HG03457 (cell line): ENCODE results near the gene GALR3.
"Not testable (repeated sequence)": the region's sequence is repeated elsewhere in the genome, so short reads cannot be mapped to it uniquely, and the experiment has no call there.

Experiments
- ATAC-seq: cut with Tn5 transposase; IDR thresholded peaks from one replicate; pipeline ENCODE4 v1.9.1; 2021; ENCODE audit warnings: moderate number of reproducible peaks; ENCODE audit not compliant: unreplicated experiment

GALR3 gene, protein sequence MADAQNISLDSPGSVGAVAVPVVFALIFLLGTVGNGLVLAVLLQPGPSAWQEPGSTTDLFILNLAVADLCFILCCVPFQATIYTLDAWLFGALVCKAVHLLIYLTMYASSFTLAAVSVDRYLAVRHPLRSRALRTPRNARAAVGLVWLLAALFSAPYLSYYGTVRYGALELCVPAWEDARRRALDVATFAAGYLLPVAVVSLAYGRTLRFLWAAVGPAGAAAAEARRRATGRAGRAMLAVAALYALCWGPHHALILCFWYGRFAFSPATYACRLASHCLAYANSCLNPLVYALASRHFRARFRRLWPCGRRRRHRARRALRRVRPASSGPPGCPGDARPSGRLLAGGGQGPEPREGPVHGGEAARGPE

DNA sequence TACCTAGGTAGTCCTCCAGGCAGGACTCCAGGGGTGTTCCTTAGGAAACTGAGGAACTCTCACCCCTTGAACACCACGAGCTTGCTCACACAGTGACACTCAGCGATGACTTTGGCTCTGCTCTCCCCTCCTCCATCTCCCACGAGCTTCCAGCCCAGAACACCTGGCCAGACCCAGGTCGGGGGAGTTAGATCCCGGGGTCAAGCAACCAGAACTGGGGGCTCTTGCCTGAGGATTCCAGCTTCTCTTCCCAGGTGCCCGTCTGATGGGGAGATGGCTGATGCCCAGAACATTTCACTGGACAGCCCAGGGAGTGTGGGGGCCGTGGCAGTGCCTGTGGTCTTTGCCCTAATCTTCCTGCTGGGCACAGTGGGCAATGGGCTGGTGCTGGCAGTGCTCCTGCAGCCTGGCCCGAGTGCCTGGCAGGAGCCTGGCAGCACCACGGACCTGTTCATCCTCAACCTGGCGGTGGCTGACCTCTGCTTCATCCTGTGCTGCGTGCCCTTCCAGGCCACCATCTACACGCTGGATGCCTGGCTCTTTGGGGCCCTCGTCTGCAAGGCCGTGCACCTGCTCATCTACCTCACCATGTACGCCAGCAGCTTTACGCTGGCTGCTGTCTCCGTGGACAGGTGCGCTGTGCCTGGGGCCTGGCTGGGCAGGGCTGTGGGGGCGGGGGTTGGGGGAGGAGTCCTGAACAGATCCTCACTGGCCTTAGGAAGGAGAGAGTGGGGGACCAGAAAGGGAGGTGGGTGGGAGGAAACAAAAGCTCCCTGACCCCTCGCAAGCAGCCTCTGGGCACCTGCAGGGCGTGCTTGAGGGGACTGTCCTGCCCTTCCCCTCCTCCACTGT is at the start of gene GALR3:
TSS of gene GALR3 (plus strand) at position 249 of the 852 bp plus-strand sequence. CDS start at position 274, 25 bp downstream.
- ATAC-seq: no peak

DNA sequence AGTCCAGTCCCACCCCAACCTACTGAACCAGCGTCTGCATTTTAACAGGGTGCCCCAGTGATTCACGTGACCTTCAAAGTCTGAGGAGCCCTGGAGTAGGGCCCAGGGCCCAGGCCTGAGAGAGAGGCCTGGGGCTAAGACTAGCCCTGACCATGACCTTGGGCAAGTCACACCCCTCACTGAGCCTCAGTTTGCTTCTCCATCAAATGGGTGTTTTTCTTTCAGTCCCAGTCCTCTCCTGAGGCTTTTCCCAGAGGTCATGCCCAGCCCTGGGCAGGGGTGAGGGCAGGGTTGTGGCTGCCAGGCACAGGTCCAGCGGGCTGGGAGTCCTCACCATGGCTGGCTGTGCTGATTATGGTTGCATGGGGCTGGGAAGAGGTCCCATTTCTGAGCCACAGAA is 48.5 kb upstream of the GALR3 start:
- ATAC-seq: no peak

DNA sequence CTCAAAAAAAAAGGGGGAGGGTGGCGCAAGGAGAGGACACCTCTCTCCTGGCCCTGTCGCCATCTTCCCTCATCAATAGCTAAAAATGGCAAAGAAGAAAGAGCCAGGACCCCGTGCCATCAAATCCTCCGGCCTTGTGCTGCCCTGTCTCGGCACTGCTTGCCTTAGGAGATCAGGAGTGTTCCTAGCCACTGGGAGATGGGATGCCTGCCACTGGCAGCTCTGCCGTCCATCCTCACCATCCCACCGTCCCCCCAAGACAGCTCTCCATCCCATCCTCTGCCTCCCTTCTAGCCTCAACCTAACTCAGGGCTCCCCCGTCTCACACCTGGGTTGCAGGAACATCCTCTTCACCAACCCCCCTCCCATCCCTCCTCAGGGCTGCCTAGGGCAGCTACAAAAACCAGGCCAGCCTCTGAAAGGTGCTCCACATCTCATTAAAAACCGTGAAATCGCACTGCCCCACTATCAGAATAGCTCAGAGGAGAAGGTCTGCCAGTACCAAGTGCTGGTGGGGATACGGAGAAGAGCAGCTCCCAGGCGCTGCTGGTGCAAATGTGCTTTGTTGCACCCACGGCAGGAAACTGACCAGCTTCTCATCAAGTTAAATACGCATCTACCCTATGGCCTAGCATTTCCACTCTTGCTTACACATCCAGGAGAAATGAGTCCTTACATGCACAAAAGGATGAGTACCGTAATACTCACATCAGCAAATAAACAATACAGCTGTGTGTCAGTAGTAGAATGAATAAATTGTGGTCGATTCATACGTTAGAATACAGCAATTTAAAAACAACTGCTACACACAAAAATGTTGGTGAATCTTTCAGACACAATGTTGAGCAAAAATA is 47.2 kb upstream of the GALR3 start:
- ATAC-seq: no peak

DNA sequence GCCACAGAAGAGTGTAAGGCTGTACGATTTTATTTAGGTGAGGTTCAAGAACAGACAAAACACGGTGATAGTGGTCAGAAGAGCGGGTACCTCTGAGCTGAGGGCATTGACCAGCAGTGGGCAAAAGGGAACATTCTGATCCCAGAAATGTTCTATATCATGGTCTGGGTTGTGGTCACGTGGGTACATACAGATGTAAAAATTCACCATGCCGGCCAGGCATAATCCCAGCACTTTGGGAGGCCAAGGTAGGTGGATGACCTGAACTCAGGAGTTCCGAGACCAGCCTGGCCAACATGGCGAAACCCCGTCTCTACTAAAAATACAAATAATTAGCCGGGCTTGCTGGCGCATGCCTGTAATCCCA is 46.6 kb upstream of the GALR3 start:
- ATAC-seq: no peak

DNA sequence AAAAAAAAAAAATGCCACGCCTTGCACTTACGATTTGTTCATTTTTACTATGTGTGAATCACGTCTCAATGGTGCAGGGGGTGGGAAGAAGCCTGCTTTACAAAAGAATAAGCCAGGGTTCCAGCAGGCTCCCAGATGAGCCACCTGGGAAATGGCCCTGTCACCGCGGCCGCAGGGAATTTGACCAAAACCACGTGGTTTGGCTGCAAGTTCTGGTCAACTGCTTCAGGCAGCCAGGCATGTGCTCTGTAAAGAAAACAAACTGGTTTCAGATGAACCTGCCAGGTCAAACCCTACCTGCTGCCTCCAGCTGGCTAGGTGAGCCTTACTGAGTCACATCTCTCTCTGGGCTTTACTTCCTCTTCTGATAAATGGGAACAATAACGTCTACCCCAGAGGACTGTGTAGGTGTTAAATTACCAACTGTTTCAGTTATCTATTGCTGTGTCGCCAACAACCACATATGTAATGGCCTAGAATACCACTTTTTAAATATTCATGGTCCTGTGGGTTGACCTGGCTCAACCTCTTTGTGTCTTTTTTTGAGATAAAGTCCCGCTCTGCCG is 46.0 kb upstream of the GALR3 start:
- no peak for ATAC-seq

DNA sequence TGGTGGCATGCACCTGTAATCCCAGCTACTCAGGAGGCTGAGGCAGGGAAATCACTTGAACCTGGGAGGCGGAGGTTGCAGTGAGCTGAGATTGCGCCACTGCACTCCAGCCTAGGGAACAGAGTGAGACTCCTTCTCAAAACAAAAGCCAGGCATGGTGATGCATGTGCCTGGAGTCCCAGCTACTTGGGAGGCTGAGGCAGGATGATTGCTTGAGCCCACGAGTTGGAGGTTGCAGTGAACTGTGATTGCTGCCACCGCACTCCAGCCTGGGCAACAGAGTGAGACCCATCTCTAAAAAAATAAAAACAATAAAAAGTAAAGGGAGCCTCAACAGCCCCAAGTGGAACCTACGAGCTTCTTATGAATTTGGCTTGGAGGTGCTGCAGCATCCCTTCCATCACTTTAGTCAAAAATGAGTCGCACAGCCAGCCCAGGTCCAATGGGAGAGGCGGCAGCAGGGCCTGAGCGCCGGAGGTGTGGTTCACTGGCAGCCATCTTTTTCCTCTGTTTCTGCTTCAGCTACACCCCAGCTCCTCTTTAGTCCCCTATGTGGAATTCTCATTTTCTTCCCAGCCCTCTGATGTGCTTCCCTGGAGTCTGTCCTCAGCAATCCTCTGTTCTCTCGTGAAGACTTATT is 44.7 kb upstream of the GALR3 start:
- no peak for ATAC-seq

DNA sequence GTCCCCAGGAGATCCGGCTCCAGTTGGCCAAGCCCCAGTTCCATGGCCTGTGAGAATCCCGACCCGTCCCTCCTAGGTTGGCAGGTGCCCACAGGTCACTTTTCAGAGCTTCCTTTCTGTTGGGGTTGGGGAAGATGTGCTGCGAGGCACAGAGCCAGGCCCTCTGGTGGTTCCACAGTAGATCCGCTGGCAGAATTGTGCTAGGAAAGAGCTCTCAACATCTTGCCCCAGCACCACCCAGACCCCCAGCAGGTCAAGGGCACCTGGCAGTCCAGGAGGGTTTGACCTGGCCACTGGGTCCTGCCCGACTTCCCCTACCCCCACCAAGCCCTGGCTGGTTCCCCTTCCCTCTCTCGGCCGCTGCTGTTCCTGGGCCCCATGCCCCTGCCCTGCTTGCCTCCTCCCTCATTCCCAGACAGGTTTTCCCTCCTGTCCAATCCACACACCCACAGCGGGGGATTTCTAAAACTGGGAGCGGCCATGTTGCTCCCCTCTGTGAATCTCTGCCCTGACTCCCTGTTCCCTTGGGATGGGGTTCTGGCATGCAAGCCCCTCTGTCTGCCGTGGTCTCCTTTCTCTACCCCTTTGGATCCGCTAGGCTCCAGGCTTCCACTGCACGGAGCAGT is 41.6 kb upstream of the GALR3 start:
- ATAC-seq: no peak

DNA sequence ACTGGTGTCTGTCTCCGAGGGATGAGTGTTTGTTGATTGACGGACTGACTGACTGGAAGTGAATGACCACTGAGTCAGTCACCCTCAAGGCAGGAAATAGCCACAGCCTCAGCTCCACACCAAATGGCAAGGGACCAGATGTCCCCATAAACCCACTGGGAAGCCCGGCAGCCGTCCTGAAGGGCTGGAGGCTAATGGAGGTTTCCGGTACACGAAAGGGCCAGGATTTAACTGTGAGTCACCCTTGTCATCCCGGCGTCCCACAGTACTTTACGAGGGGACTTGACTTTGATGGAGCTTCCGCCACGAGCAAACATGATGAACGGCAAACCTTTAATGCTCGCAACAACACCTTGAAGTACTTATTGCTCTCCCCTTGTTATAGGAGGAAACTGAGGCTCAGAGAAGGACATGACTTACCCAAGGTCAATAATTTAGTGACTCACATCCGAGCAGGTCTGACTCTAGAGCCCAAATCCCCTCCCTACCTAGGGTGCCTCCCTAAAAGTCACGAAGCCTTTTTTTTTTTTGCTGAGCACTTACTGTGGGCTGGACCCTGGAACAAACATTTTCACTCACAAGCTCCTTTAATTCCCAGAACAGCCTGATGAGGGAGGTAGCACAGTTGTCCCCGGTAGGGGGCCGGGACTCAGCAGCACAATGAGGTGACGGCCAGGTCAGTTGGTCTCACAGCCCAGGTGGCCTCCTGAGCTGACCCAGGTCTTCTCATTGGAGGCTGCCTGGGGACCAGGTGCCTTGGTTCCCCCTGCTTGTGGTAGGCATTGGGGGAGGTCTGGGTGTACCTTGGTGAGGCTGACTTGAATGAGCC is 40.6 kb upstream of the GALR3 start:
- no peak for ATAC-seq

DNA sequence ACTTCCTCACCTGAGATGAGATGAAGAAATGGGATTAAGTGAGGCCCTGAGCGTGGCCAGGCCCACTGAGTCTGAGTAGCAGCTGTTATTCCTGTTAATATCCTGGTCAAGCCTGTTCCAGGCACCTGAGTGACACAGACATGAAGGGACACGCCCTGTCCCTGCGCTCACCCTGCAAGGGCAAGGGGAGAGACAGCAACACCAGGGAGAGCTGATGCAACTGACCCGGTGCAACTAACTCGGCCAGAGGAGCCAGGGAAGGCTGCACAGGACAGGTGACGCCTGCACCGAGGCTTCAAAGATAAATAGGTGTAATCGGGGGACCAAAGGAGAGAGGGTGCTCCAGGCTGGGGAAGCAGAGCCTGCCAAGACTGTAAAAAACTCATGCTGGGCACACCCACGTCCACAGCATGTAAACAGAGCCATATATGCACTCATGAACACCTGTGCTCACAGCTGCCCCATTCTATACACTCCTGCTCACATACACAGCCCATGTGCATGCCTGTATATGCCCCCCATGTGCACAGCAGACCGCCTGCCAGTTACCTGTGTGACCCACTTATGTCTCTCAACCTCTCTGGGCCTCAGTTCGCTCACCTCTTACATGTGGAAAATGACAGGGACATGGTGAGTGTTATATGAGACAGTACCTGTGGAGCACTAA is 38.2 kb upstream of the GALR3 start:
- ATAC-seq: no peak

DNA sequence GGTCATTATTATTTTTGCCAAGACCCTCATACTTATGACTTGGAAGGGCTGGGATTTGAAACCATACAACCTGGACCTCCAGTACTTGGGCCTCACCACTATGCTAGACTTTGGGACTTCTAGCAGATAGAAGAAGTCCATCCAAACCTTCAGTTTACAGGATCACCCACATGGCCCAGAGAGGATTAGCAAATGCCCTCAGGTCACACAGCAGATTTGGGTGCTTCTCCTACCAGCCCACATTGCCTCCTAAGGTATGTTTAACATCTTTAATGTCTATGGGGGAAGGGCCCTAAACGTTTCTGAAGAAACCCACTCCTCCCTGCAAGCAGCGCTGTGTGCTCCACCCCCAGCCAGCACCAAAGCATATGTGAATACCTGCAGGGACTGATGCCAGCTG is 32.9 kb upstream of the GALR3 start:
- ATAC-seq: no peak

DNA sequence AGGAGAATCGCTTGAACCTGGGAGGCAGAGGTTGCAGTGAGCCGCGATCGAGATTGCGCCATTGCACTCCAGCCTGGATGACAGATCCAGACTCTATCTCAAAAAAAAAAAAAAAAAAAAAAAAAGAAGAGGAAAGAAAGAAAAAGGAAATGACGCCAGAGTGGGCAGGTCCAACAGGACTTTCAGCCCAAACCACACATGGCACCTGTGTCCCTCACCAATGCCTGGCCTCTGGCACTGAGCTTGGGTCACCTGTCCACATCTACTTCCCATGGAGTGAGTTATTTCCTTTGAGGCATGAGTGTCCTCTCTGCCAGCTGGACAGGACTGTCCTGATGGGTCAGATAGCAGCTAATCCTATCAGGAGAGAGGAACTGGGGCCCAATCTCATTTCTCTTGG is 30.7 kb upstream of the GALR3 start:
- no peak for ATAC-seq

DNA sequence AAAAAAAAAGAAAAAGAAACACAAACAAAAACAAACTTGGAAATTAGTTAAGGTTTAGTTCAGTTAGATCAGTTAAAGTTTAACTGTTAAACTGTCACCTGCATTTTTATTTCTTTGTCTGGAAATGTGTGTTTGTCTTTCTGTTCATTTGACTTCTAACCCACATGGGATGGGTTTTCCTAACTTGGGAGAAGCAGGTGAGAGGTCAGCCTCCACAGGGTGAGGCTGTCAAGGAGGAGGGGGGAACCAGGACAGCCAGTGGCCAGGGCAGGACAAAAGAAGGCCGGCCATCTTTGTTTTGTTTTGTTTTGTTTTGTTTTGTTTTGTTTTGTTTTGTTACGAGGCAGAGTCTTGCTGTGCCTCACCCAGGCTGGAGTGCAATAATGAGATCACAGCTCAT is 28.8 kb upstream of the GALR3 start:
- no peak for ATAC-seq

DNA sequence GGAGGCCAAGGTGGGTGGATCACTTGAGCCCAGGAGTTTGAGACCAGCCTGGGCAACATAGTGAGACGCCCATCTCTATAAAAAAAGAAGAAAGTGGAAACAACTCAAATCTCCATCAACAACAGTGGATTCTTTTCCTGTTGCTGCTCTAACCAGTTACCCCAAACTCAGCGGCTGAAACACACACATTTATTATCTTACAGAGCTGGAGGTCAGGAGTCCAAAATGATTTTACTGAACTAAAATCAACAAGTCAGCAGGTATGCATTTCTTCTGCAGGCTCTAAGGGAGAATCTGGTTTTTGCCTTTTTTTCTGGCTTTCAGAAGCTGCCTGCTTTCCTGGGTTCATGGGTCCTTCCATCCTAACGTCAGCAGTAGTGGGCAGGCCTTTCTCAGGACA is 27.1 kb upstream of the GALR3 start:
- ATAC-seq: no peak

DNA sequence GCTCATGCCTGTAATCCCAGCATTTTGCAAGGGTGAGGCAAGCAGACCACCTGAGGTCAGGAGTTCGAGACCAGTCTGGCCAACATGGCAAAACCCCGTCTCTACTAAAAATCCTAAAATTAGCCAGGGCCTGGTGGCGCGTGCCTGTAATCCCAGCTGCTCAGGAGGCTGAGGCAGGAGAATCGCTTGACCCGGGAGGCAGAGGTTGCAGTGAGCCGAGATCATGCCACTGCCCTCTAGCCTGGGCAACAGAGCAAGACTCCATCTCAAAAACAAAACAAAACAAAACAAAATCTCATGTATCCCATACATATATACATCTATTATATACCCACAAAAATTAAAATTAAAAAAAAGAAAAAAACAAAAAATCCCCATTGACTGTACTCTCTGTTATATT is 25.9 kb upstream of the GALR3 start:
- not testable (repeated sequence) for ATAC-seq

DNA sequence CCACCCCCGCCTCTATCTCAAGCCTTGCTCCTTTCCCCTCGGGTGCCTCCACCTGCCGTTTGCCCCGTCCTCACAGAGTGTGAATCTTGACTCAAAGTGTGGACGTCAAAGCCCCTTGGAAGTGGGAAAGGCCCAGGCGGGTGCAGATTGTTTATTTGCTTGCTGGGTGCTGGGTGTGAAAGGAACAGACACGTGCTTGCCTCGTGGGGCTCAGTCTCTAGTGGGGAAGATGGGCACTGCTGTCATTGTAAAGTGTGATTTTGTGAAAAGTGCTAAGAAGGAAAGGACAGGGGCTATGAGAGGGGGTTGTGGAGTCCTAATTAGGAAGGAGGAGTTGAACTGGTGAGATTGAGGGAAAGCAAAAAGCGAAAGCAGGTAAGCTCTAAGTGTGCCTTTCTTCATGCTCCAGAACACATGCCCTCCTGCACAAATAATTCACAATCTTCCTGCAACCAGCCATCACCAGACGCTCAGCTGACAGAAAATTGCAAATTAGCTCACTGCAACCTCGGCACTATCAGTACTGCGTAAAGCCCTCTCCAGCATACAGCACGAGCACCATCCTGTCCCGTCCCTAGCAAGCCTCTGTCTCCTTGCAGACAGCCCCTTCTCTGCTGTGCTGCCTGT is 25.2 kb upstream of the GALR3 start:
- no peak for ATAC-seq

DNA sequence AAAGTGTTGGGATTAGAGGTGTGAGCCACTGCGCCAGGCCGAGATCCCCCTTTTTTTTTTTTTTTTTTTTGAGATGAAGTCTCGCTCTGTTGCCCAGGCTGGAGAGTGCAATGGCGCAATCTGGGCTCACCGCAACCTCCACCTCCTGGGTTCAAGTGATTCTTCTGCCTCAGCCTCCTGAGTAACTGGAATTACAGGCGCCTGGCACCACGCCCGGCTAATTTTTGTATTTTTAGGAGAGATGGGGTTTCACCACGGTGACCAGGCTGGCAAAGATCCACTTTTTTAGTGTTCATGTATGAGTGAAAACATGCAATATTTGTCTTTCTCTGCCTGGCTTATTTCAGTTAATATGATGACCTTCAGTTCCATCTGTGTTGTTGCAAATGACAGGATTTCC is 23.2 kb upstream of the GALR3 start:
- not testable (repeated sequence) for ATAC-seq

DNA sequence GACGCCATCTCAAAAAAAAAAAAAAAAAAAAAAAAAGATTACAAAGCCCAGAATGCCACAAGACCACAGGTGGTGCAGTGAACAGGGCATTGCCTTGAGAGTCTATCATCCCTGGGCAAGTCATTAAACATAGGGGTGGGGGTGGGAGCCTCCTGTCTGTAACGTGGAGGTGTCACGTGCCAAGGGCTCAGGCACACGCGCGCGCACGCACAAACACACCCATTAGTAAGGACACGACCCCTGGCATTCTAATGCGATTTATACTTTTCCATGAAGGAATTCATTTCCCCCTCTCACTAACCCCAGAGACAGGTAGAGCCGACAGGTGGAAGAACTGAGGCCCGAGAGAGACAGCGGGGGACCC is 21.3 kb upstream of the GALR3 start:
- ATAC-seq: no peak
